K562 (cell line): ENCODE measurements around the gene NPC1L1. TPM values are rescaled to one million over a fixed set of nuclear protein-coding genes. Genes with fewer than 3 reads are reported as not detected.

ENCODE experiments used
- CBFA2T2 ChIP-seq: fragments of 450-650 bp; conservative IDR thresholded peaks from 2 replicates; pipeline ENCODE4 v1.6.1; 2017; ENCODE audit warnings: mild to moderate bottlenecking
- DMBX1 ChIP-seq: fragments of 250-450 bp; sonication (Bioruptor Pico); IDR thresholded peaks from 2 replicates; pipeline ENCODE4 v1.8.0; 2022; ENCODE audit warnings: inconsistent platforms, mild to moderate bottlenecking, moderate library complexity, borderline replicate concordance
- EP400 ChIP-seq: fragments of 450-650 bp; IDR thresholded peaks from 2 replicates; pipeline ENCODE4 v1.6.1; 2017; ENCODE audit warnings: antibody characterized with exemption, mild to moderate bottlenecking, moderate library complexity
- ERF ChIP-seq: fragments of 450-650 bp; formaldehyde crosslinking; IDR thresholded peaks from 2 replicates; pipeline ENCODE4 v1.4.0; 2020; ENCODE audit warnings: mild to moderate bottlenecking, mixed read lengths
- GATAD2B ChIP-seq: fragments of 450-650 bp; IDR thresholded peaks from 2 replicates; pipeline ENCODE4 v1.6.1; 2017; ENCODE audit warnings: mild to moderate bottlenecking, borderline replicate concordance
- MEF2A ChIP-seq: IDR thresholded peaks from 2 replicates; pipeline ENCODE4 v1.6.1; 2011; ENCODE audit warnings: low read depth, mild to moderate bottlenecking, low read length, moderate library complexity; ENCODE audit not compliant: control insufficient read depth
- NFIX ChIP-seq: fragments of 250-450 bp; sonication (Bioruptor Pico); IDR thresholded peaks from 2 replicates; pipeline ENCODE4 v1.4.0; 2020; ENCODE audit warnings: low read depth, mild to moderate bottlenecking, moderate library complexity
- NR2F6 ChIP-seq: fragments of 450-650 bp; formaldehyde crosslinking; IDR thresholded peaks from 2 replicates; pipeline ENCODE4 v1.4.0; 2020; ENCODE audit warnings: mild to moderate bottlenecking
- SMARCE1 ChIP-seq: fragments of 450-650 bp; IDR thresholded peaks from 2 replicates; pipeline ENCODE4 v1.7.1; 2016; ENCODE audit warnings: mild to moderate bottlenecking
- TEAD4 ChIP-seq, 2 experiments: sonication (generic) in 1 of 2; formaldehyde crosslinking in 1 of 2; IDR thresholded peaks; 2 replicates each; pipeline versions ENCODE4 v1.6.1 to v1.8.0; 2012 to 2022; ENCODE audit warnings: borderline replicate concordance in 1 of 2, inconsistent platforms in 1 of 2, low read length in 1 of 2, mild to moderate bottlenecking in 1 of 2, missing genetic modification reagents in 1 of 2
- U2AF2 ChIP-seq: fragments of 200-400 bp; formaldehyde crosslinking; optimal IDR thresholded peaks from 2 replicates; pipeline ENCODE3; 2017; ENCODE audit warnings: low read depth, mild to moderate bottlenecking, low read length
- YY1 ChIP-seq, 3 experiments: IDR thresholded peaks; 2 replicates each; pipeline ENCODE4 v1.6.1; 2011; ENCODE audit warnings: low read length in 2 of 3, mild to moderate bottlenecking in 2 of 3, moderate library complexity in 2 of 3, borderline replicate concordance in 1 of 3, control low read depth in 1 of 3, low read depth in 1 of 3; ENCODE audit not compliant: insufficient read depth in 3 of 3, insufficient replicate concordance in 2 of 3, control insufficient read depth in 1 of 3, insufficient read length in 1 of 3; ENCODE audit errors: extremely low read depth in 1 of 3
- ZBED1 ChIP-seq: IDR thresholded peaks from 2 replicates; pipeline ENCODE4 v1.6.1; 2014
- ZNF133 ChIP-seq: fragments of 250-450 bp; sonication (Bioruptor Pico); IDR thresholded peaks from 2 replicates; pipeline ENCODE4 v1.4.0; 2020; ENCODE audit warnings: mild to moderate bottlenecking
- ZNF263 ChIP-seq: sonication (generic); formaldehyde crosslinking; IDR thresholded peaks from 2 replicates; pipeline ENCODE4 v1.8.0; 2022; ENCODE audit warnings: mild to moderate bottlenecking, missing genetic modification reagents, borderline replicate concordance
- ZNF699 ChIP-seq: fragments of 250-450 bp; sonication (Bioruptor Pico); IDR thresholded peaks from 2 replicates; pipeline ENCODE4 v1.8.0; 2021; ENCODE audit warnings: mild to moderate bottlenecking, moderate library complexity; ENCODE audit not compliant: insufficient replicate concordance
- ZNF717 ChIP-seq: fragments of 250-450 bp; sonication (Bioruptor Pico); IDR thresholded peaks from 2 replicates; pipeline ENCODE4 v1.5.0; 2021
- ZNF77 ChIP-seq: fragments of 250-450 bp; sonication (Bioruptor Pico); IDR thresholded peaks from 2 replicates; pipeline ENCODE4 v1.5.0; 2020
- polyA plus RNA-seq, 8 experiments: library from polyadenylated mRNA; depleted of rRNA in 4 of 8; stranded (reverse) in 5 of 8; unstranded in 3 of 8; fragments of >200 nt; fragmentation: Nextera tagmentation in 2 of 8; fragmentation: Illumina TruSeq in 1 of 8; extraction: Ambion mirVana in 2 of 8; extraction: Trizol in 1 of 8; gene quantifications; 2 replicates each; pipeline versions ENCODE4 v1.2.1 to v1.2.3, GENCODE V29; 2011 to 2014; ENCODE audit warnings: inconsistent platforms in 1 of 8, missing spikeins in 1 of 8
- total RNA-seq, 7 experiments: library from RNA; depleted of rRNA in 6 of 7; stranded (reverse); fragments of >200 nt in 6 of 7; fragmentation: Illumina TruSeq in 2 of 7; extraction: Trizol in 2 of 7; gene quantifications; 2 replicates each; pipeline versions ENCODE4 v1.2.1 to v1.2.3, GENCODE V29; 2011 to 2021; ENCODE audit warnings: low replicate concordance in 1 of 7
- TF ChIP-seq, protein P1 (sequence below): fragments of 250-450 bp; sonication (Bioruptor Pico); IDR thresholded peaks from 2 replicates; pipeline ENCODE4 v1.4.0; 2020; ENCODE audit warnings: mild to moderate bottlenecking, moderate library complexity
- TF ChIP-seq, protein P2 (sequence below): fragments of 200-800 bp; sonication (Bioruptor generic); IDR thresholded peaks from 2 replicates; pipeline ENCODE4 v1.6.1; 2017; ENCODE audit warnings: missing genetic modification characterization, missing compliant biosample characterization
- TF ChIP-seq, protein P3 (sequence below): fragments of 200-800 bp; sonication (Bioruptor generic); IDR thresholded peaks from 2 replicates; pipeline ENCODE4 v1.6.1; 2017; ENCODE audit warnings: missing genetic modification characterization, missing compliant biosample characterization
- TF ChIP-seq, protein P4 (sequence below): IDR thresholded peaks from 2 replicates; pipeline ENCODE4 v1.6.1; 2014; ENCODE audit warnings: antibody characterized with exemption

The NPC1L1 gene
- total and polyA plus RNA-seq, 9 of the 15 experiments (the other 6 are each of a cell fraction or from before 2014, with no cell fraction given), result 0.01 to 0.18 (median 0.07) TPM; not detected in 4

GRCh38 chr7:44490351-44491200 is 50.6 kb downstream of the NPC1L1 start, which contains the start of gene NUDCD3 (continued):
- peak; percentile 95 to 99 (median 98) for TF ChIP-seq YY1 (IDR thresholded peaks at IDR 0.05; ENCODE audit: borderline replicate concordance in 1 of 3, control insufficient read depth in 1 of 3, extremely low read depth in 1 of 3, insufficient read depth in 3 of 3, insufficient read length in 1 of 3, insufficient replicate concordance in 2 of 3, low read depth in 1 of 3, low read length in 2 of 3)
- TF ChIP-seq ZNF133 (CRISPR knock-in tag), result no peak
- no peak for TF ChIP-seq MEF2A
- TF ChIP-seq ZNF717, result no peak
- TF ChIP-seq, protein P1, sequence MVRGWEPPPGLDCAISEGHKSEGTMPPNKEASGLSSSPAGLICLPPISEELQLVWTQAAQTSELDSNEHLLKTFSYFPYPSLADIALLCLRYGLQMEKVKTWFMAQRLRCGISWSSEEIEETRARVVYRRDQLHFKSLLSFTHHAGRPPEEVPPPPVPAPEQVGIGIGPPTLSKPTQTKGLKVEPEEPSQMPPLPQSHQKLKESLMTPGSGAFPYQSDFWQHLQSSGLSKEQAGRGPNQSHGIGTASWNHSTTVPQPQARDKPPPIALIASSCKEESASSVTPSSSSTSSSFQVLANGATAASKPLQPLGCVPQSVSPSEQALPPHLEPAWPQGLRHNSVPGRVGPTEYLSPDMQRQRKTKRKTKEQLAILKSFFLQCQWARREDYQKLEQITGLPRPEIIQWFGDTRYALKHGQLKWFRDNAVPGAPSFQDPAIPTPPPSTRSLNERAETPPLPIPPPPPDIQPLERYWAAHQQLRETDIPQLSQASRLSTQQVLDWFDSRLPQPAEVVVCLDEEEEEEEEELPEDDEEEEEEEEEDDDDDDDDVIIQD (CRISPR knock-in tag), result no peak
- TF ChIP-seq DMBX1 (CRISPR knock-in tag), result peak; percentile 83; the same call in 1 of the 2 replicates
- no peak for TF ChIP-seq ZNF699 (CRISPR knock-in tag)
- TF ChIP-seq, protein P2, sequence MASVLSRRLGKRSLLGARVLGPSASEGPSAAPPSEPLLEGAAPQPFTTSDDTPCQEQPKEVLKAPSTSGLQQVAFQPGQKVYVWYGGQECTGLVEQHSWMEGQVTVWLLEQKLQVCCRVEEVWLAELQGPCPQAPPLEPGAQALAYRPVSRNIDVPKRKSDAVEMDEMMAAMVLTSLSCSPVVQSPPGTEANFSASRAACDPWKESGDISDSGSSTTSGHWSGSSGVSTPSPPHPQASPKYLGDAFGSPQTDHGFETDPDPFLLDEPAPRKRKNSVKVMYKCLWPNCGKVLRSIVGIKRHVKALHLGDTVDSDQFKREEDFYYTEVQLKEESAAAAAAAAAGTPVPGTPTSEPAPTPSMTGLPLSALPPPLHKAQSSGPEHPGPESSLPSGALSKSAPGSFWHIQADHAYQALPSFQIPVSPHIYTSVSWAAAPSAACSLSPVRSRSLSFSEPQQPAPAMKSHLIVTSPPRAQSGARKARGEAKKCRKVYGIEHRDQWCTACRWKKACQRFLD, result peak; percentile 77
- TF ChIP-seq EP400, result peak; percentile 98
- peak; percentile 71 for TF ChIP-seq ZBED1
- TF ChIP-seq, protein P3, sequence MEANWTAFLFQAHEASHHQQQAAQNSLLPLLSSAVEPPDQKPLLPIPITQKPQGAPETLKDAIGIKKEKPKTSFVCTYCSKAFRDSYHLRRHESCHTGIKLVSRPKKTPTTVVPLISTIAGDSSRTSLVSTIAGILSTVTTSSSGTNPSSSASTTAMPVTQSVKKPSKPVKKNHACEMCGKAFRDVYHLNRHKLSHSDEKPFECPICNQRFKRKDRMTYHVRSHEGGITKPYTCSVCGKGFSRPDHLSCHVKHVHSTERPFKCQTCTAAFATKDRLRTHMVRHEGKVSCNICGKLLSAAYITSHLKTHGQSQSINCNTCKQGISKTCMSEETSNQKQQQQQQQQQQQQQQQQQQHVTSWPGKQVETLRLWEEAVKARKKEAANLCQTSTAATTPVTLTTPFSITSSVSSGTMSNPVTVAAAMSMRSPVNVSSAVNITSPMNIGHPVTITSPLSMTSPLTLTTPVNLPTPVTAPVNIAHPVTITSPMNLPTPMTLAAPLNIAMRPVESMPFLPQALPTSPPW (CRISPR knock-in tag), result peak; percentile 70
- TF ChIP-seq TEAD4 (IDR thresholded peaks at IDR 0.05; ENCODE audit: low read length), result no peak
- no peak for TF ChIP-seq TEAD4 (CRISPR knock-in tag; IDR thresholded peaks at IDR 0.05; ENCODE audit: borderline replicate concordance)
- TF ChIP-seq, protein P4, sequence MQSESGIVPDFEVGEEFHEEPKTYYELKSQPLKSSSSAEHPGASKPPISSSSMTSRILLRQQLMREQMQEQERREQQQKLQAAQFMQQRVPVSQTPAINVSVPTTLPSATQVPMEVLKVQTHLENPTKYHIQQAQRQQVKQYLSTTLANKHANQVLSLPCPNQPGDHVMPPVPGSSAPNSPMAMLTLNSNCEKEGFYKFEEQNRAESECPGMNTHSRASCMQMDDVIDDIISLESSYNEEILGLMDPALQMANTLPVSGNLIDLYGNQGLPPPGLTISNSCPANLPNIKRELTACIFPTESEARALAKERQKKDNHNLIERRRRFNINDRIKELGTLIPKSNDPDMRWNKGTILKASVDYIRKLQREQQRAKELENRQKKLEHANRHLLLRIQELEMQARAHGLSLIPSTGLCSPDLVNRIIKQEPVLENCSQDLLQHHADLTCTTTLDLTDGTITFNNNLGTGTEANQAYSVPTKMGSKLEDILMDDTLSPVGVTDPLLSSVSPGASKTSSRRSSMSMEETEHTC, result peak; percentile 80; the same call in 1 of the 2 replicates
- no peak for TF ChIP-seq NR2F6 (CRISPR knock-in tag)
- peak; percentile 69; the same call in 1 of the 2 replicates for TF ChIP-seq ERF (CRISPR knock-in tag)
- peak; percentile 61; the same call in 1 of the 2 replicates for TF ChIP-seq SMARCE1
- peak; percentile 67; the same call in 1 of the 2 replicates for TF ChIP-seq ZNF263
- no peak for TF ChIP-seq NFIX (CRISPR knock-in tag)
- TF ChIP-seq CBFA2T2, result peak; percentile 96
- TF ChIP-seq ZNF77 (CRISPR knock-in tag), result no peak
- no peak for TF ChIP-seq U2AF2
- TF ChIP-seq GATAD2B, result no peak
